GM12875 (cell line): ENCODE measurements around the gene CUBN.

ENCODE experiments used
- H3K4me3 ChIP-seq: one replicate; pipeline ENCODE4 v1.5.1; 2011; ENCODE audit warnings: low read depth, low read length, control low read depth
- CTCF ChIP-seq: IDR thresholded peaks from 2 replicates; pipeline ENCODE4 v1.5.1; 2011; ENCODE audit warnings: low read depth, mild to moderate bottlenecking, control low read depth, inconsistent platforms, low read length, moderate library complexity, borderline replicate concordance; ENCODE audit not compliant: insufficient read depth

Gene CUBN

GRCh38 chr10:17074541-17074847, 55.1 kb downstream of the CUBN start:
- TF ChIP-seq CTCF: no peak
- H3K4me3 ChIP-seq: no peak overlapping the region

- no peak overlapping the region for H3K4me3 ChIP-seq
- no peak for TF ChIP-seq CTCF
These were observed 55.7 kb downstream of the CUBN start for GRCh38 chr10:17073725-17074540.

GRCh38 chr10:17068953-17069352, 60.7 kb downstream of the CUBN start:
- no peak for TF ChIP-seq CTCF
- H3K4me3 ChIP-seq: no peak overlapping the region

- no peak for TF ChIP-seq CTCF
These were observed 62.0 kb downstream of the CUBN start for GRCh38 chr10:17067376-17068264.

GRCh38 chr10:17066807-17067206, 62.8 kb downstream of the CUBN start:
- TF ChIP-seq CTCF: no peak
- H3K4me3 ChIP-seq: no peak overlapping the region

More at GRCh38 chr10:17067376-17068264, 62.0 kb downstream of the CUBN start:
- H3K4me3 ChIP-seq: no peak overlapping the region

GRCh38 chr10:17066000-17066399, 63.6 kb downstream of the CUBN start:
- no peak for TF ChIP-seq CTCF

GRCh38 chr10:17065273-17065672, 64.3 kb downstream of the CUBN start:
- no peak overlapping the region for H3K4me3 ChIP-seq
- no peak for TF ChIP-seq CTCF

More at GRCh38 chr10:17066000-17066399, 63.6 kb downstream of the CUBN start:
- no peak overlapping the region for H3K4me3 ChIP-seq
